ENCODE results near the gene MARS1.
A peak's percentile ranks its signal among the peaks of the same experiment; 100 is the strongest.

The MARS1 gene

DNA sequence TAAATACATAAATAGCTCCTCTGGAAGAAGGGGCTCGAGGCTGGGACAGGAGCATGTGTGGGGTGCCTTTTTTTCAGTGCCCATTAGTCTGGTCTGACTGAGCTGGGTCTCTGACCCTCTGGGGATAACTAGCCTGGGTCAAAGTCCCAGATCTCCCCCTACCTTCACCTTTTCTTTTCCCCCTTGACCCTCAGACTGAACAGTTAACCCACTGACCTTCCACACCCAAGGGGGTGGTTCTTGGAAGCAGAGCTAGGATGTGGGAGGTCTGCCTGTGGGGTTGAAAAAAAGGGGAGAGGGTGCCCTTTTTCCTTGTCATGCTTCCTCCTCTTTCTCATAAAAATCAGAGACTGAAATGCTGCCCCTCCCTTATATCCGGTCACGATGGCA, 29.2 kb upstream of the MARS1 start:
- no peak for DNase-seq

- peak; percentile 94 to 96 for DNase-seq
Observed at GRCh38 chr12:57459055-57459749, 28.7 kb upstream of the MARS1 start.

GRCh38 chr12:57459750-57460467, 28.0 kb upstream of the MARS1 start, which contains the start of gene GLI1:
TSS of gene GLI1 (plus strand) at chr12:57459785. CDS start at chr12:57463692, 3,907 bp downstream.
- no peak for DNase-seq

GRCh38 chr12:57460468-57460784, 27.4 kb upstream of the MARS1 start:
- no peak for DNase-seq

- DNase-seq, result no peak
Observed at GRCh38 chr12:57460841-57461275, 27.0 kb upstream of the MARS1 start.

DNA sequence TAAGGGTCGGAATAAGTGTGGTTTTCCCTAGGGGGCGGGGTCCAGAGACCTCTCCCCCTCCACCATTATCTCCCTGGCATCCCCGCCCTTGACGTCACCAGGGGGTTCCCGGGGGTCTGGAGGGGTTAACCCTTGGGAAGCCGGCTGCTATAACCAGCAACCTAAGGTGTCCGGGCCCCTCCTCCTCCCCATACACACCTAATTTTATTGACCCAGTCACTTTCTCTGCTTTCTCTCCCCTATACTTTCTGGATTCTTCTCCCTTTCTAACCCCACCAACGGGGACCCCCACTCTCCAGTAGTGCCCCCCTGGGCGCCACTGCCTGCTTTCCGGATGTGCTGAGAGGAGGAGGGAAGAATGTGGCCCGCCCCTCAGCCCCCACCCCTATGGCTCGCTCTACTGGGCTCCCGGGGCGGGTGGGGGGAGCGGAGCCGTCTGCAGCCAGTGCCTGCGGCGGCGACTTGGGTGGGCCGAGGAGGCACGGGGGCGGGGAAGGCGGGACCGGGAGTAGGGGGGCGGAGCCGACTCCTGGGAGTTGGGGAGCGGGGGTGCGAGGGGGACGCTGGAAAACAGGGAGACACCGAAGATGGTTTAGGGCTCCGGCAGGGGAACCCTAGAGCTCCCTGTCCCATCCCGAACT, 26.5 kb upstream of the MARS1 start:
- peak in 1 of 2 donors; percentile 24 for DNase-seq

- no peak for DNase-seq
Observed at GRCh38 chr12:57461917-57462250, 26.0 kb upstream of the MARS1 start.

DNA sequence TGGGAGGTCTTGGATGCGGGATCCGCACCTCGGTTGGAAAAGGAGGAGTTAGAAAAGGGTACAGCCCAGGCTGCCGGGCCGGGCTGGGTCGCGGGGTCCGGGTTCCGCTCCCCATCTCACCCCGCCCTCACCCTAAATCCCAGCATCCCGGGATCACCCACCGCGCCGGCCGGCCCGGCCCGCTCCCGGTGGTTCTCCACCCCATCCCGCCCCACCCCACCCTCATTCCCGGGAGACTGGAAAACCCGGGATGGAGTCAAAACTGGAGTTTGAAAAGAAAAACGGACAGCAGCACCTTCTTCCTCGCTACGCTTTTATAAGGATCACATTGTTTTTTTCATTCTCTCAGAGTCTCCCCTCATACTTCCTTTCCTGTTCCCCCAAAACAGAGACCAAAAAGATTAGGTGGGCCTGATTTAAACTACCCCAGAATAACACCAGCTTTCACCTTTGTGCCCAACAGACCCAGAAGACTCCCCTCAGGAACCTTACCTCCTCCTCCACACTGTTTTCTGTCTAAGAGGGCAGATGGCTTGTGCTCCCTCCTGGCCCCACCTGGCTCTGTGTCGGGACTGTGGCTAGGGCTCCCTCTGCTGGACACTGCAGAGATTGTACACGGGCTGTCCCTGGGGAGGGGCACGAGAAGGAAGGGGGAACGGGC, 25.5 kb upstream of the MARS1 start:
- DNase-seq, result peak; percentile 75 to 78

DNA sequence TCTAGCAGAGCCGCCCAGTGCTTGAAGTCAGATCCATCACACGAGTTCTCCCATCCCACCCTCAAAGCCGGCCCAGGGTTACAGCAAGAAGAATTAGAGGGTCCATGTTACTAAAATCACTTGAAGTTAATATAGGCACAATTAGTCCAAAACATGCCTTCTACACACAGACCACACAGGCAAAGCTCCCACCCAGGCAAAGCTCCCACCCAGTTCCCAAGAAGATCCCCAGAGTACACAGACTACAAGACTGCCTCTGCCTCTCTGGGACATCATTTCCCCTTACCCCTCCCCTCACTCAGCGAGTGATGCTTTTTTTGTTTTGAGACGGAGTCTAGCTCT, 25.0 kb upstream of the MARS1 start:
- DNase-seq, result no peak

DNA sequence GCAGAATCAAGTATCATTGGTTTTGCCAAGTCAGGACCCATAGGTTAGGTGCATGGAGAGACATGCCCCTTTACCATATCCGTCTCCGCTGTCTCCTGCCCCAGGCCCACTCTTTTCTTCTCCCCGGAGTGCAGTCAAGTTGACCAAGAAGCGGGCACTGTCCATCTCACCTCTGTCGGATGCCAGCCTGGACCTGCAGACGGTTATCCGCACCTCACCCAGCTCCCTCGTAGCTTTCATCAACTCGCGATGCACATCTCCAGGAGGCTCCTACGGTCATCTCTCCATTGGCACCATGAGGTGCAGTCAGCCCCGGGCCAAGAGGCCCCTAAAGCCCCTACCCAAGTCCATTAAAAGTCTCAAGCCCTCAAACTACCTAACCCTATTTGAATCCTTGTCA, 23.3 kb upstream of the MARS1 start:
- DNase-seq, result no peak

GRCh38 chr12:57465030-57465746, 22.7 kb upstream of the MARS1 start:
- no peak for DNase-seq

DNA sequence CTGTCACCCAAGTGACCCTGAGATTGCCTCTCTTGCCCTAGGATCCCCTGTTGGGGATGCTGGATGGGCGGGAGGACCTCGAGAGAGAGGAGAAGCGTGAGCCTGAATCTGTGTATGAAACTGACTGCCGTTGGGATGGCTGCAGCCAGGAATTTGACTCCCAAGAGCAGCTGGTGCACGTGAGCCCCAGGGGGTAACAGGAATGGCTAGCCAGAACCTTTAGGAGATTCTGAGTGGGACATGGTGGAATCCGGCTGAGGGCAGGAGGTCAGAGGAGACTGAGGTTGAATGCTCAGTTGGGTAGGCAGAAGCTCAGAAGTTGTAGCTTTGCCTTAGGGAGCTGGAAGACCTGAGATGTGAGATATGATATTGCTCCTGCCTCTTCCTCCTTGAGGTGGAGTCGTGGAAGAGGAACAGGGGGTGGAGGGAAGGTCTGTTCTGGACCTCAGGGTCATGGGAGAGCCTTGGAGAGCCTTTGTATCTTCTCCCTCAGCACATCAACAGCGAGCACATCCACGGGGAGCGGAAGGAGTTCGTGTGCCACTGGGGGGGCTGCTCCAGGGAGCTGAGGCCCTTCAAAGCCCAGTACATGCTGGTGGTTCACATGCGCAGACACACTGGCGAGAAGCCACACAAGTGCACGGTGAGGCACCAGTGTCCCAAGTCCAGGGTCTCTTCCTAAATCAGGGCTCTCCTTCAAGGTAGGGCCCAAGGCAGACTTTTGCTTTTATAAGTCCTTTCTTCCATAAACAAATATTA, 21.9 kb upstream of the MARS1 start:
- no peak for DNase-seq

- DNase-seq, result no peak
Observed at GRCh38 chr12:57467212-57467874, 20.5 kb upstream of the MARS1 start.

DNA sequence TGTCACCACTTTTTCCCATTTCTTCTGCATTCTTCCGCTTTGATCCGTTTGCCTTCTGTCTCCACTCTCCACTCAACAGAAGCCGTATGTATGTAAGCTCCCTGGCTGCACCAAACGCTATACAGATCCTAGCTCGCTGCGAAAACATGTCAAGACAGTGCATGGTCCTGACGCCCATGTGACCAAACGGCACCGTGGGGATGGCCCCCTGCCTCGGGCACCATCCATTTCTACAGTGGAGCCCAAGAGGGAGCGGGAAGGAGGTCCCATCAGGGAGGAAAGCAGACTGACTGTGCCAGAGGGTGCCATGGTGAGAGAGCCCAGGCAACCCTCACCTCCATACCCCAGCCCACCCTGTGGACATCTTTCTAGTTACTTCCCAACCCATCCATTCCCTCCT, 20.0 kb upstream of the MARS1 start:
- DNase-seq, result no peak

GRCh38 chr12:57469296-57470164, 18.3 kb upstream of the MARS1 start:
- no peak for DNase-seq

DNA sequence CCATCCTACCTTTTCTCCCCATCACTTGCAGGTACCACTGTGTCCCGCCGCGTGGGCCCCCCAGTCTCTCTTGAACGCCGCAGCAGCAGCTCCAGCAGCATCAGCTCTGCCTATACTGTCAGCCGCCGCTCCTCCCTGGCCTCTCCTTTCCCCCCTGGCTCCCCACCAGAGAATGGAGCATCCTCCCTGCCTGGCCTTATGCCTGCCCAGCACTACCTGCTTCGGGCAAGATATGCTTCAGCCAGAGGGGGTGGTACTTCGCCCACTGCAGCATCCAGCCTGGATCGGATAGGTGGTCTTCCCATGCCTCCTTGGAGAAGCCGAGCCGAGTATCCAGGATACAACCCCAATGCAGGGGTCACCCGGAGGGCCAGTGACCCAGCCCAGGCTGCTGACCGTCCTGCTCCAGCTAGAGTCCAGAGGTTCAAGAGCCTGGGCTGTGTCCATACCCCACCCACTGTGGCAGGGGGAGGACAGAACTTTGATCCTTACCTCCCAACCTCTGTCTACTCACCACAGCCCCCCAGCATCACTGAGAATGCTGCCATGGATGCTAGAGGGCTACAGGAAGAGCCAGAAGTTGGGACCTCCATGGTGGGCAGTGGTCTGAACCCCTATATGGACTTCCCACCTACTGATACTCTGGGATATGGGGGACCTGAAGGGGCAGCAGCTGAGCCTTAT, 17.4 kb upstream of the MARS1 start:
- no peak for DNase-seq

GRCh38 chr12:57470970-57471656, 16.8 kb upstream of the MARS1 start:
- DNase-seq, result no peak

- no peak for DNase-seq
Observed at GRCh38 chr12:57471661-57472060, 16.2 kb upstream of the MARS1 start.

DNA sequence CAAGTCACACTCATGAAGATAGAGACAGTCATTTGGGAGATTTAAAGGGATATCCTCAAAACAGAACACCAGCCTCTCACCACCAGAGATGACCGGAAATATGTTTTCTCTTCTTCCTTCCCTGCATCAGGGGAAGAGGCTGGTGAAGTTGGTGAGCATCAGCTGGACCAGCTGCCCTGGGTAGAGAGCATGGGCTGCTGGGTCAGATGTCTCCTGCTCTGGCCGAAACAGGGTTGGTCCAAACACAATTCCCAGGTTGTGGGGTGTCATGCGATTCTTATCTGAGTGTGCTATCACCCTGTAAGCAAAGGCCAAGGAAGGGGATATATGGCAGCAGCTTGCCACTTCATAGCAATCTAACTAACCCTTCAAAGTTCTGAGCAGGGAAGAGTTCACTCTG, 15.5 kb upstream of the MARS1 start:
- no peak for DNase-seq
